Measurements from ENCODE around the gene FLII. TPM values are rescaled to one million over a fixed set of nuclear protein-coding genes. Genes with fewer than 3 reads are reported as not detected.

FLII gene
- total RNA-seq, 1 donor from 2014 or later: 203 TPM

DNA sequence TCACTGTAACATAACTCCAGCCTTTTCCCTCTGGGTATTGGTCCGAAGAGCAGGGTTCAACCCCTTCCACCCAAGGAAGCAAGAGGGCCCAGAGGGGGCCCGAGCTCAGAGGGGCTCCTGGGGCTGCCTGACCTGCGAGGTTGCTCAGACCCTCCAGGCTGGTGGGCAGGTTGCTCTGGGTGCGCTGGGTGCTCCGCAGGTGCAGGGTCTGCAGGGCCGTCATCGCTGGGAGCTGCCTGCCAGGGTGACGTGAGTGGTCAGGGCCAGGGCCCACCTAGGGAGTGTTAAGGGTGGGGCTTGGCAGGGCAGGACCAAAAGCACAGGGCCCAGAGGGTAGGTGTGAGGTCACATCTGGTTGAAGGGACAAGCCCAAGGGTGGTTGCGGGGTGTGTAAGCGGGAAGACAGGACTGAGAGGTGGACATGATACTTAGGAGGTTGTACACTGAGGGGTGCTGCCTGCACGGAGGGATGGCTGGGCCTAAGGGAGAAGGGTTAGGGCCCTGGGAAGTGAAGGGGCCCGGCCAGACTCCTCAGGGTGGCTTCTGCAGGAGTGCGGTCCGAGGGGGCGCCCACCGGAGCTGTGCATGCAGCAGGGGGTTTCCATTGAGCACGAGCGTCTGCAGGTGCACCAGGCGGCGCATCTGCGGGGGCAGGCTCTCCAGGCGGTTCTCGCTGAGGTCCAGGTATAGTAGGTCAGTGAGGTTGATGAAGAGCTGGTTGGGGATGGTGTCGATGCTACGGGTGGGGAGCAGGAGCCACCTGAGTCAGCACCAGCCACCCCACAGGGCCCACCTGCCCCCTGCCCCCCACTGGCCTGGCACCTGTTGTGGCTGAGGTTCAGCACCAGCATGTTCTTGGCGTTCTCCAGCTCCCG, 4.4 kb downstream of the FLII start:
- Mint-ChIP-seq H3K9me3 (ENCODE audit: unreplicated experiment) (peaks cover 2% of the 10 kb centered on the region), H3K4me3 (ENCODE audit: unreplicated experiment) (no peak overlapping the region), H3K27me3 (ENCODE audit: unreplicated experiment) (peaks cover 6% of the 10 kb centered on the region), H3K4me1 (ENCODE audit: low read depth, unreplicated experiment) (peaks cover 3% of the 10 kb centered on the region), H3K36me3 (ENCODE audit: unreplicated experiment) (no peaks in the 10 kb centered on the region), H3K27ac (ENCODE audit: unreplicated experiment) (no peak overlapping the region)
- TF ChIP-seq, protein P1, sequence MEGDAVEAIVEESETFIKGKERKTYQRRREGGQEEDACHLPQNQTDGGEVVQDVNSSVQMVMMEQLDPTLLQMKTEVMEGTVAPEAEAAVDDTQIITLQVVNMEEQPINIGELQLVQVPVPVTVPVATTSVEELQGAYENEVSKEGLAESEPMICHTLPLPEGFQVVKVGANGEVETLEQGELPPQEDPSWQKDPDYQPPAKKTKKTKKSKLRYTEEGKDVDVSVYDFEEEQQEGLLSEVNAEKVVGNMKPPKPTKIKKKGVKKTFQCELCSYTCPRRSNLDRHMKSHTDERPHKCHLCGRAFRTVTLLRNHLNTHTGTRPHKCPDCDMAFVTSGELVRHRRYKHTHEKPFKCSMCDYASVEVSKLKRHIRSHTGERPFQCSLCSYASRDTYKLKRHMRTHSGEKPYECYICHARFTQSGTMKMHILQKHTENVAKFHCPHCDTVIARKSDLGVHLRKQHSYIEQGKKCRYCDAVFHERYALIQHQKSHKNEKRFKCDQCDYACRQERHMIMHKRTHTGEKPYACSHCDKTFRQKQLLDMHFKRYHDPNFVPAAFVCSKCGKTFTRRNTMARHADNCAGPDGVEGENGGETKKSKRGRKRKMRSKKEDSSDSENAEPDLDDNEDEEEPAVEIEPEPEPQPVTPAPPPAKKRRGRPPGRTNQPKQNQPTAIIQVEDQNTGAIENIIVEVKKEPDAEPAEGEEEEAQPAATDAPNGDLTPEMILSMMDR (IDR thresholded peaks at IDR 0.05; ENCODE audit: partially characterized antibody, unreplicated experiment): no peak
- DNase-seq: no peak

DNA sequence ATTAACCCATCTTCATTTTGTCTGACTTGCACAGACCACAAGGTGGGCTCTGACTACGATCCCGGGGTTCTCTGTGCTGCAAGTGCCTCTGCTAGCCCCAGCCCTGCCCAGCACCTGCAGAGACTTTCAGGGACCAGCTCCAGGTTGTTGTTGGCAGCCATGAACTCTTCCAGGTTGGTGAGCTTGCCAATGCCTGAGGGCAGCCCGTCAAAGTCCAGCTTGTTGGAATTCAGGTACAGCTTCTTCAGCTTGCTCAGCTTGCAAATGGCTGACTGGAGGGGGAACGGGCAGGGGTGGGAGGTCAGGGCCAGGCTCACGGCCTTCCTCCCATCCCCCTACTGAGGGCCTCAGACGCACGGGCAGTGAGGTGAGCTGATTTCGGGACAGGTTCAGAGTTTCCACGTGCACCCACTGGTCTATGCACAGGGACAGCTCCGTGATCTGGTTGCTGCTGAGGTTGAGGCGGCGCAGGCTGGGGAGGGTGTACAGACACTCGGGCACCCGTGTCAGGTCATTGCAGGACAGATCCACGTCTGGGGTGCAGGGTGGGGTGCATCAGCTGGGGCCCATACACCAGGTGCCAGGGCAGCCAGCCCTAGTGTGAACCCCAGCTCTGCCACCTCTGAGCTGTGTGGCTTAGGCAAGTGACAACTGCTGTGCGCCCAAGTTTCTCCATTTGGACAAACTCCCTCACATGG, 5.2 kb downstream of the FLII start:
- no peak for DNase-seq
- H3K9me3 Mint-ChIP-seq (ENCODE audit: unreplicated experiment): peaks cover 2% of the 10 kb centered on the region
- no peak overlapping the region for H3K27ac Mint-ChIP-seq (ENCODE audit: unreplicated experiment)
- H3K36me3 Mint-ChIP-seq (ENCODE audit: unreplicated experiment): no peaks in the 10 kb centered on the region
- TF ChIP-seq, protein P1 (IDR thresholded peaks at IDR 0.05; ENCODE audit: partially characterized antibody, unreplicated experiment): no peak
- H3K4me1 Mint-ChIP-seq (ENCODE audit: low read depth, unreplicated experiment): peaks cover 3% of the 10 kb centered on the region
- H3K27me3 Mint-ChIP-seq (ENCODE audit: unreplicated experiment): peaks cover 6% of the 10 kb centered on the region
- H3K4me3 Mint-ChIP-seq (ENCODE audit: unreplicated experiment): no peak overlapping the region

DNA sequence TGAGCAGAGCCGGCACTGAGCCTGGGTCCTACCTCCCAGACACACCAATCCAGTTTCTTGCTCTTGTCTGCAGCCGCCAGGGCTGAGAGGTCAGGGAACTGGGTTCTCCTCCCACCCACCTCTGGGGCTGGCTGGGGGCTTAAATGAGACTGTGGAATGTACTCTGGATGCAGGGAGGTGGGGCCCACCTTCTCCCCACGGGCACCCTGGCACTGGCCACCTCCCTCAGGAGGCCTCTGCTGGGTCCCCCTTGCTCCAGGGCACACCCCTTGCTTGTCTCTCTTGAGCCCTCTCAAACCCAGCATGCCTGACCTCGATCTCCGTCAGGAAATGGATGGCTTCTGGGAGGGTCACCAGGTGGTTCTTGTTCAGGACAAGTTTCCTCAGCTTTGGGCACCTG, 6.4 kb downstream of the FLII start:
- no peak for DNase-seq
- H3K27me3 Mint-ChIP-seq (ENCODE audit: unreplicated experiment): peaks cover 12% of the 10 kb centered on the region
- H3K4me3 Mint-ChIP-seq (ENCODE audit: unreplicated experiment): no peak overlapping the region
- H3K9me3 Mint-ChIP-seq (ENCODE audit: unreplicated experiment): peaks cover 5% of the 10 kb centered on the region
- peaks cover 6% of the 10 kb centered on the region for H3K4me1 Mint-ChIP-seq (ENCODE audit: low read depth, unreplicated experiment)
- TF ChIP-seq, protein P1 (IDR thresholded peaks at IDR 0.05; ENCODE audit: partially characterized antibody, unreplicated experiment): no peak
- H3K27ac Mint-ChIP-seq (ENCODE audit: unreplicated experiment): no peak overlapping the region
- no peaks in the 10 kb centered on the region for H3K36me3 Mint-ChIP-seq (ENCODE audit: unreplicated experiment)

DNA sequence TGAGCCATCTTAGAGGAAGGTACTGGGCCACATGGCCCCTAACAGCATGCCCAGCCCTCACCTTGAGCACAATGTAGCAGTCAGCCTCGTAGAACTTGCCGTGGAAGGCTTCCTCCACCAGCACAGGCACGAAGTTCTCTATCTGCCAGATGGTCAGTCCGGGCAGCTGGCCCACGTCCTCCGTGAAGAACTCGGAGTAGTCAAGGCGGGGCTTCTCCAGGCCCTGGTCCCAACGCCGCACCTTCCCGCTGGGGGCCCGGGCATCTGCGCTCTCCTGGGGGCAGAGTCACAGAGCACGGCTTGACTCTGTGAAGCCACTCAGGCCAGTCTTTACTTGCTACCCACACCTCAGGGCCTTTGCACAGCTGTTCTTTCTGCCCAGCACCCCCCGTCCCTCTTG, 7.3 kb downstream of the FLII start:
- H3K27me3 Mint-ChIP-seq (ENCODE audit: unreplicated experiment): peaks cover 13% of the 10 kb centered on the region
- peaks cover 7% of the 10 kb centered on the region for H3K4me1 Mint-ChIP-seq (ENCODE audit: low read depth, unreplicated experiment)
- no peak overlapping the region for H3K27ac Mint-ChIP-seq (ENCODE audit: unreplicated experiment)
- TF ChIP-seq, protein P1 (IDR thresholded peaks at IDR 0.05; ENCODE audit: partially characterized antibody, unreplicated experiment): no peak
- no peaks in the 10 kb centered on the region for H3K36me3 Mint-ChIP-seq (ENCODE audit: unreplicated experiment)
- peaks cover 8% of the 10 kb centered on the region for H3K9me3 Mint-ChIP-seq (ENCODE audit: unreplicated experiment)
- DNase-seq: no peak
- no peak overlapping the region for H3K4me3 Mint-ChIP-seq (ENCODE audit: unreplicated experiment)

DNA sequence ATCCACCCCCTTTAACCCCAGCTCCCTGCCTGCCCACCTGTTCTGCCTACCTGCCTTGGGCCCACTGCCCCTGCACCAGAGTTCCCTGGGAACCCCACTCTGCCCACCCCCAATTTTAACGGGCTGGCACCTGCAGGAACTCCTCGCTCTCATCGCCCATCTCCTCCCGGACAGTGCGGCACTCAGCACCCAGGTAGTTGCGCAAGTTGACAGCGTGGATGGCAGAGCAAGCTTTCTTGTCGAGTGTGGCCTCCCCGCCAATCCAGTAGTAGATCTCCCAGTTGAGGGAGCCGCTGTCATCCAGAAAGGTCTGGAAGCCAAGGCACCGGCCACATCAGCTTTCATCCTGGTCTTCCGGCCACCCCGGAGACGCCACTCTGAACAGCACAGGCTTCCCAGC, 7.8 kb downstream of the FLII start:
- DNase-seq: no peak
- Mint-ChIP-seq H3K4me1 (ENCODE audit: low read depth, unreplicated experiment) (peaks cover 7% of the 10 kb centered on the region), H3K9me3 (ENCODE audit: unreplicated experiment) (peaks cover 8% of the 10 kb centered on the region), H3K4me3 (ENCODE audit: unreplicated experiment) (no peak overlapping the region), H3K36me3 (ENCODE audit: unreplicated experiment) (no peaks in the 10 kb centered on the region), H3K27me3 (ENCODE audit: unreplicated experiment) (peaks cover 13% of the 10 kb centered on the region), H3K27ac (ENCODE audit: unreplicated experiment) (no peak overlapping the region)
- TF ChIP-seq, protein P1 (IDR thresholded peaks at IDR 0.05; ENCODE audit: partially characterized antibody, unreplicated experiment): no peak
